Measurements from ENCODE around the gene GLI3. TPM values are rescaled to one million over a fixed set of nuclear protein-coding genes. Genes with fewer than 3 reads are reported as not detected.

Gene GLI3
- total and polyA plus RNA-seq, 2 experiments from 2014 or later = 15.2 to 27.9 TPM

- TF ChIP-seq CTCF (IDR thresholded peaks at IDR 0.05; ENCODE audit: low read depth, low read length) = no peak
- Histone ChIP-seq H3K27me3 (no peaks in the 10 kb centered on the region), H3K27ac (no peak overlapping the region), H3K9me3 (ENCODE audit: low read depth) (no peaks in the 10 kb centered on the region), H3K36me3 (peaks cover 22% of the 10 kb centered on the region), H3K4me1 (ENCODE audit: low read depth) (no peaks in the 10 kb centered on the region), H3K4me3 (no peak overlapping the region)
- no peak for DNase-seq (ENCODE audit: low read depth in 1 of 2, low spot score in 1 of 2)
Observed at GRCh38 chr7:42033480-42033879, 203.5 kb downstream of the GLI3 start.

GRCh38 chr7:42029405-42029804, 207.6 kb downstream of the GLI3 start:
- no peak for DNase-seq (ENCODE audit: low read depth in 1 of 2, low spot score in 1 of 2)
- Histone ChIP-seq H3K36me3 (peaks cover 10% of the 10 kb centered on the region), H3K4me3 (no peak overlapping the region), H3K27me3 (no peaks in the 10 kb centered on the region), H3K9me3 (ENCODE audit: low read depth) (no peaks in the 10 kb centered on the region), H3K4me1 (ENCODE audit: low read depth) (no peaks in the 10 kb centered on the region), H3K27ac (peak overlapping the region; percentile 20)
- no peak for TF ChIP-seq CTCF (IDR thresholded peaks at IDR 0.05; ENCODE audit: low read depth, low read length)

- no peak for DNase-seq (ENCODE audit: low read depth in 1 of 2, low spot score in 1 of 2)
- TF ChIP-seq CTCF (IDR thresholded peaks at IDR 0.05; ENCODE audit: low read depth, low read length) = no peak
- Histone ChIP-seq H3K27ac (no peak overlapping the region), H3K4me3 (no peak overlapping the region), H3K27me3 (no peaks in the 10 kb centered on the region), H3K9me3 (ENCODE audit: low read depth) (no peaks in the 10 kb centered on the region), H3K4me1 (ENCODE audit: low read depth) (peaks cover 10% of the 10 kb centered on the region), H3K36me3 (peaks cover 10% of the 10 kb centered on the region)
Observed at GRCh38 chr7:42027521-42027920, 209.5 kb downstream of the GLI3 start.

GRCh38 chr7:42026622-42027197, 210.3 kb downstream of the GLI3 start:
- peaks cover 6% of the 10 kb centered on the region for H3K36me3 ChIP-seq
- DNase-seq (ENCODE audit: low read depth in 1 of 2, low spot score in 1 of 2) = no peak
- H3K9me3 ChIP-seq (ENCODE audit: low read depth) = no peaks in the 10 kb centered on the region
- H3K27ac ChIP-seq = no peak overlapping the region
- no peak for TF ChIP-seq CTCF (IDR thresholded peaks at IDR 0.05; ENCODE audit: low read depth, low read length)
- no peak overlapping the region for H3K4me3 ChIP-seq
- H3K4me1 ChIP-seq (ENCODE audit: low read depth) = peaks cover 10% of the 10 kb centered on the region
- no peaks in the 10 kb centered on the region for H3K27me3 ChIP-seq

GRCh38 chr7:42025635-42026375, 211.2 kb downstream of the GLI3 start:
- DNase-seq (ENCODE audit: low read depth in 1 of 2, low spot score in 1 of 2) = no peak
- Histone ChIP-seq H3K9me3 (ENCODE audit: low read depth) (no peaks in the 10 kb centered on the region), H3K4me3 (no peak overlapping the region), H3K36me3 (peaks cover 6% of the 10 kb centered on the region), H3K27ac (no peak overlapping the region), H3K27me3 (no peaks in the 10 kb centered on the region), H3K4me1 (ENCODE audit: low read depth) (peaks cover 10% of the 10 kb centered on the region)
- no peak for TF ChIP-seq CTCF (IDR thresholded peaks at IDR 0.05; ENCODE audit: low read depth, low read length)
